Central memory CD8-positive, alpha-beta T cell (primary cell): ENCODE measurements around the gene SSX2IP.
"Not testable (repeated sequence)": the region's sequence is repeated elsewhere in the genome, so short reads cannot be mapped to it uniquely, and the experiment has no call there.

ENCODE experiments used
- ATAC-seq: fragments of 150-1000 bp; cut with Tn5 transposase; replicated peaks from 2 replicates; pipeline ENCODE4 v1.10.0; 2022; ENCODE audit warnings: mild to moderate bottlenecking, moderate FRiP score, moderate number of reproducible peaks; ENCODE audit not compliant: poor library complexity, severe bottlenecking; ENCODE audit errors: extremely low read depth
- DNase-seq, 2 donors: peaks; one replicate each; pipeline ENCODE4 v3.0.0; 2021; ENCODE audit warnings: low spot score in 2 of 2
- H3K27ac Mint-ChIP-seq: one replicate; pipeline ENCODE4 v1.8.0; 2022; ENCODE audit warnings: low read depth, mild to moderate bottlenecking, moderate library complexity, mixed read lengths
- H3K27me3 Mint-ChIP-seq: one replicate; pipeline ENCODE4 v1.8.0; 2022; ENCODE audit warnings: mixed read lengths
- H3K36me3 Mint-ChIP-seq: one replicate; pipeline ENCODE4 v1.8.0; 2022; ENCODE audit warnings: mild to moderate bottlenecking, moderate library complexity, mixed read lengths; ENCODE audit not compliant: insufficient read depth
- H3K4me1 Mint-ChIP-seq: one replicate; pipeline ENCODE4 v1.8.0; 2022; ENCODE audit warnings: mixed read lengths
- H3K4me3 Mint-ChIP-seq: one replicate; pipeline ENCODE4 v1.8.0; 2022; ENCODE audit warnings: mild to moderate bottlenecking, moderate library complexity, mixed read lengths
- H3K9me3 Mint-ChIP-seq: one replicate; pipeline ENCODE4 v1.8.0; 2022; ENCODE audit warnings: mixed read lengths

Gene SSX2IP

GRCh38 chr1:84722794-84723193 lies 32.5 kb upstream of the SSX2IP start:
- no peak for ATAC-seq
- H3K27me3 Mint-ChIP-seq = peaks cover 9% of the 10 kb centered on the region
- no peaks in the 10 kb centered on the region for H3K4me1 Mint-ChIP-seq
- H3K36me3 Mint-ChIP-seq = no peaks in the 10 kb centered on the region
- no peak overlapping the region for H3K4me3 Mint-ChIP-seq
- no peak overlapping the region for H3K27ac Mint-ChIP-seq
- no peaks in the 10 kb centered on the region for H3K9me3 Mint-ChIP-seq
- no peak for DNase-seq

GRCh38 chr1:84721872-84722271 lies 31.6 kb upstream of the SSX2IP start:
- H3K27ac Mint-ChIP-seq, H3K4me1 Mint-ChIP-seq, DNase-seq, H3K9me3 Mint-ChIP-seq, ATAC-seq, H3K4me3 Mint-ChIP-seq, H3K36me3 Mint-ChIP-seq, H3K27me3 Mint-ChIP-seq: not testable (repeated sequence)

GRCh38 chr1:84721152-84721551 lies 30.9 kb upstream of the SSX2IP start:
- DNase-seq = no peak
- no peak for ATAC-seq
- Mint-ChIP-seq H3K4me1 (no peaks in the 10 kb centered on the region), H3K9me3 (no peaks in the 10 kb centered on the region), H3K27ac (no peak overlapping the region), H3K36me3 (no peaks in the 10 kb centered on the region), H3K4me3 (no peak overlapping the region), H3K27me3 (peaks cover 14% of the 10 kb centered on the region)

- H3K9me3 Mint-ChIP-seq = no peaks in the 10 kb centered on the region
- ATAC-seq (no peak), DNase-seq (no peak)
- no peaks in the 10 kb centered on the region for H3K4me1 Mint-ChIP-seq
- no peaks in the 10 kb centered on the region for H3K36me3 Mint-ChIP-seq
- H3K4me3 Mint-ChIP-seq = no peak overlapping the region
- peaks cover 22% of the 10 kb centered on the region for H3K27me3 Mint-ChIP-seq
- no peak overlapping the region for H3K27ac Mint-ChIP-seq
These were observed 30.0 kb upstream of the SSX2IP start for GRCh38 chr1:84720221-84720780.

GRCh38 chr1:84719543-84720217 lies 29.4 kb upstream of the SSX2IP start:
- no peaks in the 10 kb centered on the region for H3K9me3 Mint-ChIP-seq
- H3K4me1 Mint-ChIP-seq = no peaks in the 10 kb centered on the region
- no peak for ATAC-seq
- H3K27ac Mint-ChIP-seq = no peak overlapping the region
- DNase-seq = no peak
- no peaks in the 10 kb centered on the region for H3K36me3 Mint-ChIP-seq
- peaks cover 22% of the 10 kb centered on the region for H3K27me3 Mint-ChIP-seq
- no peak overlapping the region for H3K4me3 Mint-ChIP-seq

GRCh38 chr1:84715342-84716019 lies 25.2 kb upstream of the SSX2IP start:
- DNase-seq (no peak), ATAC-seq (no peak)
- H3K27me3 Mint-ChIP-seq = peaks cover 22% of the 10 kb centered on the region
- no peaks in the 10 kb centered on the region for H3K4me1 Mint-ChIP-seq
- H3K27ac Mint-ChIP-seq = no peak overlapping the region
- no peak overlapping the region for H3K4me3 Mint-ChIP-seq
- peaks cover 1% of the 10 kb centered on the region for H3K36me3 Mint-ChIP-seq
- no peaks in the 10 kb centered on the region for H3K9me3 Mint-ChIP-seq

GRCh38 chr1:84712276-84712874 lies 22.1 kb upstream of the SSX2IP start:
- DNase-seq (no peak), ATAC-seq (no peak)
- Mint-ChIP-seq H3K9me3 (no peaks in the 10 kb centered on the region), H3K36me3 (peaks cover 1% of the 10 kb centered on the region), H3K27me3 (peaks cover 12% of the 10 kb centered on the region), H3K27ac (no peak overlapping the region), H3K4me3 (no peak overlapping the region), H3K4me1 (no peaks in the 10 kb centered on the region)

- Mint-ChIP-seq H3K27me3 (peaks cover 12% of the 10 kb centered on the region), H3K36me3 (peaks cover 1% of the 10 kb centered on the region), H3K9me3 (no peaks in the 10 kb centered on the region), H3K27ac (no peak overlapping the region), H3K4me1 (no peaks in the 10 kb centered on the region), H3K4me3 (no peak overlapping the region)
- ATAC-seq (no peak), DNase-seq (no peak)
These were observed 21.6 kb upstream of the SSX2IP start for GRCh38 chr1:84711869-84712268.

- peaks cover 7% of the 10 kb centered on the region for H3K27me3 Mint-ChIP-seq
- H3K9me3 Mint-ChIP-seq = no peaks in the 10 kb centered on the region
- H3K27ac Mint-ChIP-seq = no peak overlapping the region
- peaks cover 1% of the 10 kb centered on the region for H3K36me3 Mint-ChIP-seq
- no peaks in the 10 kb centered on the region for H3K4me1 Mint-ChIP-seq
- DNase-seq (no peak), ATAC-seq (no peak)
- no peak overlapping the region for H3K4me3 Mint-ChIP-seq
These were observed 20.9 kb upstream of the SSX2IP start for GRCh38 chr1:84711121-84711520.

GRCh38 chr1:84709131-84709530 lies 18.9 kb upstream of the SSX2IP start:
- ATAC-seq (no peak), DNase-seq (no peak)
- Mint-ChIP-seq H3K36me3 (peaks cover 1% of the 10 kb centered on the region), H3K4me1 (no peaks in the 10 kb centered on the region), H3K27me3 (no peaks in the 10 kb centered on the region), H3K9me3 (no peaks in the 10 kb centered on the region), H3K27ac (no peak overlapping the region), H3K4me3 (no peak overlapping the region)

GRCh38 chr1:84708031-84708430 lies 17.8 kb upstream of the SSX2IP start:
- no peak for DNase-seq
- no peak overlapping the region for H3K27ac Mint-ChIP-seq
- H3K36me3 Mint-ChIP-seq = peaks cover 1% of the 10 kb centered on the region
- H3K9me3 Mint-ChIP-seq = no peaks in the 10 kb centered on the region
- no peak for ATAC-seq
- no peaks in the 10 kb centered on the region for H3K4me1 Mint-ChIP-seq
- peaks cover 4% of the 10 kb centered on the region for H3K27me3 Mint-ChIP-seq
- H3K4me3 Mint-ChIP-seq = no peak overlapping the region

- Mint-ChIP-seq H3K27ac (no peak overlapping the region), H3K36me3 (no peaks in the 10 kb centered on the region), H3K4me3 (no peak overlapping the region), H3K27me3 (peaks cover 14% of the 10 kb centered on the region), H3K4me1 (no peaks in the 10 kb centered on the region), H3K9me3 (no peaks in the 10 kb centered on the region)
- ATAC-seq (no peak), DNase-seq (no peak)
These were observed 15.3 kb upstream of the SSX2IP start for GRCh38 chr1:84705513-84705912.
